ENCODE measurements around the gene RNF13. TPM values are rescaled to one million over a fixed set of nuclear protein-coding genes. Genes with fewer than 3 reads are reported as not detected.

The RNF13 gene
- total and polyA plus RNA-seq, 2 of the 4 experiments (the other 2 are of a cell fraction) = 12.8 to 29.8 TPM

- in situ Hi-C loops (cut with MboI; ENCODE audit: low sequenced_read_pairs) = no loop called here
- no peak overlapping the region for H2AFZ ChIP-seq (replicated peaks; ENCODE audit: low read length, poor library complexity)
- no peaks in the 10 kb centered on the region for H4K20me1 ChIP-seq (ENCODE audit: insufficient read depth, low read length)
- no peak overlapping the region for H3K56ac ChIP-seq (ENCODE audit: extremely low read depth, insufficient read depth, low read length)
- no peak overlapping the region for H4K8ac ChIP-seq (ENCODE audit: low read depth in 2 of 2, low read length in 2 of 2)
- H3K36me3 ChIP-seq (ENCODE audit: control insufficient read depth, insufficient read depth, low read length) = peaks cover 8% of the 10 kb centered on the region
- no peak overlapping the region for H2BK20ac ChIP-seq (ENCODE audit: low read depth, low read length)
- H3K18ac ChIP-seq (ENCODE audit: low read depth, low read length) = no peak overlapping the region
- no peak overlapping the region for H4K5ac ChIP-seq (ENCODE audit: low read depth, low read length)
- no peak overlapping the region for H3K4me2 ChIP-seq (ENCODE audit: low read depth, low read length)
- H3K4me1 ChIP-seq (ENCODE audit: control insufficient read depth, insufficient read depth, low read length) = no peaks in the 10 kb centered on the region
- no peak overlapping the region for H4K91ac ChIP-seq (ENCODE audit: insufficient read depth, low read depth, low read length)
- no peak overlapping the region for H3K4me3 ChIP-seq (ENCODE audit: insufficient read depth, low read depth, low read length)
- no peak overlapping the region for H3K23ac ChIP-seq (ENCODE audit: low read depth, low read length)
- no peaks in the 10 kb centered on the region for H3K9me1 ChIP-seq (ENCODE audit: insufficient read depth, low read length)
- POLR2A ChIA-PET (ENCODE audit: unreplicated experiment) = no interaction called here
- no peak overlapping the region for H2AK5ac ChIP-seq (ENCODE audit: low read depth, low read length)
- no peaks in the 10 kb centered on the region for H3K27me3 ChIP-seq (ENCODE audit: control insufficient read depth, insufficient read depth, low read length)
- H2BK120ac ChIP-seq (ENCODE audit: low read depth, low read length) = no peak overlapping the region
- no peak overlapping the region for H2BK15ac ChIP-seq (ENCODE audit: low read depth, low read length)
- DNase-seq (no peak), ATAC-seq (ENCODE audit: low read depth) (no peak)
- intact Hi-C loops (cut with micrococcal nuclease) = loop anchor here (5.0 kb wide), 1 partner anchor 250 kb away; no protein-coding TSS in a partner anchor
- no peak overlapping the region for H3K4ac ChIP-seq (ENCODE audit: low read depth, low read length)
- WGBS, 2 experiments (ENCODE audit: extremely low coverage in 2 of 2, insufficient read length in 1 of 2) = no CpG with 5 or more reads among the region's 7 CpGs
- H2BK5ac ChIP-seq (ENCODE audit: low read depth, low read length, poor library complexity, severe bottlenecking) = no peak overlapping the region
- H3K79me1 ChIP-seq (ENCODE audit: low read depth in 1 of 2, low read length in 2 of 2) = peaks cover 4 to 18% of the 10 kb centered on the region in 2 experiments; a peak in 3 of 4 replicates
- peaks cover 2% of the 10 kb centered on the region; the same call in 1 of the 2 replicates for H3K9me3 ChIP-seq (ENCODE audit: control insufficient read depth, insufficient read depth, low read length)
- H3K27ac ChIP-seq (ENCODE audit: insufficient read depth, low read length) = no peak overlapping the region
- H2AK9ac ChIP-seq (replicated peaks; ENCODE audit: low read depth, low read length, poor library complexity) = no peak overlapping the region
- H3K14ac ChIP-seq (replicated peaks; ENCODE audit: low read depth, low read length) = no peak overlapping the region
- dilution Hi-C loops (cut with HindIII; ENCODE audit: low sequenced_read_pairs, unreplicated experiment) = no loop called here
- CTCF ChIA-PET = no interaction called here
- BruUV-seq (replicated peaks) = no TSS peak
- no peak overlapping the region for H3K9ac ChIP-seq (ENCODE audit: low read depth, low read length)
- no peak for TF ChIP-seq BHLHE40 (IDR thresholded peaks at IDR 0.05; ENCODE audit: low read depth, low read length)
- no peak for TF ChIP-seq ELK1 (IDR thresholded peaks at IDR 0.05; ENCODE audit: borderline replicate concordance, low read depth, low read length)
- no peak for TF ChIP-seq RCOR1 (IDR thresholded peaks at IDR 0.05; ENCODE audit: insufficient replicate concordance, low read length)
- no peak for TF ChIP-seq CHD1 (IDR thresholded peaks at IDR 0.05; ENCODE audit: low read depth, low read length)
- TF ChIP-seq NFE2L2 (IDR thresholded peaks at IDR 0.05; ENCODE audit: low read depth, low read length) = no peak
- TF ChIP-seq CEBPB (IDR thresholded peaks at IDR 0.05; ENCODE audit: low read depth, low read length) = no peak
- no peak for TF ChIP-seq POLR2A (IDR thresholded peaks at IDR 0.05; ENCODE audit: low read depth, low read length)
Observed at GRCh38 chr3:149947231-149947630, 134.2 kb downstream of the RNF13 start.

Data from IMR-90 (cell line).